Spinal cord (tissue), 10 donors: Measurements from ENCODE around the gene PIK3C2G. TPM values are rescaled to one million over a fixed set of nuclear protein-coding genes. Genes with fewer than 3 reads are reported as not detected.
A peak's percentile ranks its signal among the peaks of the same experiment; 100 is the strongest.

Experiments used
- DNase-seq, 6 donors: peaks; one replicate each; pipeline versions ENCODE4 v3.0.0 to v3.0.0-alpha.2; 2013 to 2015; ENCODE audit warnings: low spot score in 6 of 6, low read depth in 4 of 6
- H3K27ac ChIP-seq: one replicate; pipeline ENCODE4 v1.5.1; 2013; ENCODE audit warnings: low read depth, low read length, control low read depth
- H3K27me3 ChIP-seq: one replicate; pipeline ENCODE4 v1.6.1; 2013; ENCODE audit warnings: low read length; ENCODE audit not compliant: control insufficient read depth, insufficient read depth
- H3K36me3 ChIP-seq: one replicate; pipeline ENCODE4 v1.6.1; 2013; ENCODE audit warnings: low read length; ENCODE audit not compliant: control insufficient read depth, insufficient read depth
- H3K4me1 ChIP-seq: one replicate; pipeline ENCODE4 v1.6.1; 2013; ENCODE audit warnings: low read length; ENCODE audit not compliant: control insufficient read depth, insufficient read depth
- H3K4me3 ChIP-seq: one replicate; pipeline ENCODE4 v1.5.1; 2013; ENCODE audit warnings: low read depth, low read length, control low read depth
- H3K9me3 ChIP-seq: one replicate; pipeline ENCODE4 v1.6.1; 2013; ENCODE audit warnings: low read length; ENCODE audit not compliant: control insufficient read depth, insufficient read depth
- WGBS: methylation state at CpG from one replicate; pipeline ENCODE4 v1.1.5; 2013; ENCODE audit warnings: missing lambda C conversion rate; ENCODE audit not compliant: insufficient coverage; 5-methylcytosine and 5-hydroxymethylcytosine counted together
- polyA plus RNA-seq, 2 donors: library from polyadenylated mRNA; unstranded; fragments of 120-200 nt; gene quantifications; one replicate each; pipeline ENCODE4 v1.2.1, GENCODE V29; 2013; ENCODE audit not compliant: insufficient read length in 2 of 2
- total RNA-seq, 2 donors: library from RNA; depleted of rRNA in 1 of 2; stranded (reverse); fragments of 120-200 nt in 1 of 2; fragments of >200 nt in 1 of 2; gene quantifications; one replicate each; pipeline versions ENCODE4 v1.2.3 to v1.2.4, GENCODE V29; 2013 to 2014
- donor health status: healthy.

Gene PIK3C2G
- total and polyA plus RNA-seq, 4 donors, result 0.14 to 0.40 (median 0.19) TPM

- Histone ChIP-seq H3K4me1 (no peaks in the 10 kb centered on the region), H3K9me3 (no peaks in the 10 kb centered on the region), H3K4me3 (no peak overlapping the region), H3K27me3 (no peaks in the 10 kb centered on the region), H3K27ac (no peak overlapping the region), H3K36me3 (no peaks in the 10 kb centered on the region)
- peak in 1 of 6 donors; percentile 65 for DNase-seq
- WGBS, result 100% methylated on average over 1 of the region's 6 CpGs
These were observed 385.1 kb downstream of the PIK3C2G start for GRCh38 chr12:18646286-18646890.

DNA sequence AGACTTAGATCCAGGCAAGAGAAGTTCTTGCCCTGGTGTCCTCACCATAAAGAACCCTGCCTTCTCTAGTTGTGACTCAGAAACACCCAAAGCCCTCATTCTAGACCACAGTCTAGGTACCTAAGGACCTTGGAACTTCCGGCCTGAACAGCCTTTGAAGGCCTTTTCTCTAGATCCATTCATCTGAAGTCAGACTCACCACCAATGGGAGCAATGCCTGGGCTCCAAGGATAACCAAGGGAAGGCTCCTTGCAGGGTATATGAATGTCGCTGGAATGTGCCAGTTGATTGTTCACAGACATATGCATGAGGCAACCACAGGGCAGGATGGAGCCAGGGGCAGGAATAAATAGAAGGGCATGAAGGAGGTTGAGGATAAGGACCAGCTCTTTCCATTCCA lies 390.2 kb downstream of the PIK3C2G start:
- no peaks in the 10 kb centered on the region for H3K4me1 ChIP-seq
- H3K9me3 ChIP-seq, result no peaks in the 10 kb centered on the region
- no peaks in the 10 kb centered on the region for H3K27me3 ChIP-seq
- no peaks in the 10 kb centered on the region for H3K36me3 ChIP-seq
- WGBS, result 80% methylated on average over 1 of the region's 2 CpGs
- H3K27ac ChIP-seq, result no peak overlapping the region
- H3K4me3 ChIP-seq, result no peak overlapping the region
- DNase-seq, result no peak

DNA sequence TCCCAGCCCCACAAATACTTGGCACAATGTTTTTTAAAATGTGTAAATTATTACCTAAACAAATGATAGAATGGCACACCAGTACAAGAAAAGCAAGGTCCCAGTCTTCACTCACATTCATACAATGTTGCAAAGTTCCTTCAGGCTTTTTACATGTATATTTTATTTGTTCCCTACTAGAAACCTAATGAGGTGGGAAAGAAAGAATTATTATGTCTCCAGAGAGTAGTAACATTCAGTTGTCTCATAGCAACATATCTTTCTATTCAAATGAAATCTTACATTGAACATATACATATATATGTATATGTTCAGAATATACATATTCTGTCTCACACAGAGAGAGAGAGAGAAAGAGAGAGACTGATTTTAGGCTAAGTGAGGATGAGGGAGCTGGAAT lies 391.3 kb downstream of the PIK3C2G start:
- no peaks in the 10 kb centered on the region for H3K27me3 ChIP-seq
- no peak overlapping the region for H3K27ac ChIP-seq
- no peaks in the 10 kb centered on the region for H3K4me1 ChIP-seq
- no peaks in the 10 kb centered on the region for H3K9me3 ChIP-seq
- DNase-seq, result no peak
- H3K36me3 ChIP-seq, result no peaks in the 10 kb centered on the region
- no peak overlapping the region for H3K4me3 ChIP-seq

- WGBS, result no CpG with 5 or more reads among the region's 1 CpG
- Histone ChIP-seq H3K27ac (no peak overlapping the region), H3K4me1 (no peaks in the 10 kb centered on the region), H3K27me3 (no peaks in the 10 kb centered on the region), H3K9me3 (peaks cover 2% of the 10 kb centered on the region), H3K36me3 (no peaks in the 10 kb centered on the region), H3K4me3 (no peak overlapping the region)
- no peak for DNase-seq
These were observed 392.1 kb downstream of the PIK3C2G start for GRCh38 chr12:18653465-18653864.

GRCh38 chr12:18655351-18655750 lies 394.0 kb downstream of the PIK3C2G start:
- Histone ChIP-seq H3K36me3 (no peaks in the 10 kb centered on the region), H3K4me3 (no peak overlapping the region), H3K4me1 (no peaks in the 10 kb centered on the region), H3K9me3 (peaks cover 2% of the 10 kb centered on the region), H3K27me3 (no peaks in the 10 kb centered on the region), H3K27ac (no peak overlapping the region)
- DNase-seq, result no peak
- WGBS, result no CpG with 5 or more reads among the region's 4 CpGs

DNA sequence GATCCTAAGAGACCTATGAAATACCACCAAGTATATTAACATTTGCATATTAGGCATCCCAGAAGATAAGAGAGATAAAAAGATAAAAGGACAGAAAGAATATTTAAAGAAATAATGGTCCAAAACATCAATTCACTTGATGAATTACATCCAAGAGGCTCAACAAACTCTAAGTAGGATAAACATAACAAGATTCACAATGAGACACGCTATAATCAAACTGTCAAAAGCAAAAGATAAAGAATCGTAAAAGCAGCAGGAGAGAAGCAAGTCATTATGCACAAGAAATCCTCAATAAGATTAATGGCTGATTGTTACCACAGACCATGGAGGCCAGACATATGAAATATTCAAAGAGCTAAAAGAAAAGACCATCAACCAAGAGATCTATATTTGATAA lies 396.9 kb downstream of the PIK3C2G start:
- no peaks in the 10 kb centered on the region for H3K36me3 ChIP-seq
- H3K27ac ChIP-seq, result no peak overlapping the region
- H3K27me3 ChIP-seq, result no peaks in the 10 kb centered on the region
- H3K4me3 ChIP-seq, result no peak overlapping the region
- DNase-seq, result no peak
- H3K9me3 ChIP-seq, result peaks cover 2% of the 10 kb centered on the region
- WGBS, result no CpG with 5 or more reads among the region's 2 CpGs
- H3K4me1 ChIP-seq, result no peaks in the 10 kb centered on the region

DNA sequence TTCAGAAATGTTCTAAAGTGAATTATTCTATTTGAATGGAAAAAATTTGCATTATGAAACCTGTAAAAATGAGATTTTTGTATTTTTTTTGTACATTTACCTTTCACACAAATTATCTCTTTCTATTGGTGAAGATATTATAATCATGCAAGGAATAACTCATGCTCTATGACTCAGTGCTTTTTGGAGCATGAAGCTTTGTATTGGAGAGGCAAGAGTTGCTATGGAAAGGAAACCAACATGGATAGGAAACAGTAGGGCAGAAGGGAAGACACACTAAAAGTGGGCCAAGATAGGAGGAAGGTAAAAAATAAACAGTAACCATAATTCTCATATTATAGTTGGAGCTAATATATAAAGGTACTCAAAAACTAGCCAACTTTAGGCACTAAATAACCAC lies 397.5 kb downstream of the PIK3C2G start:
- H3K36me3 ChIP-seq, result no peaks in the 10 kb centered on the region
- peaks cover 2% of the 10 kb centered on the region for H3K9me3 ChIP-seq
- H3K27me3 ChIP-seq, result no peaks in the 10 kb centered on the region
- no peak overlapping the region for H3K4me3 ChIP-seq
- DNase-seq, result no peak
- no peaks in the 10 kb centered on the region for H3K4me1 ChIP-seq
- no peak overlapping the region for H3K27ac ChIP-seq

DNA sequence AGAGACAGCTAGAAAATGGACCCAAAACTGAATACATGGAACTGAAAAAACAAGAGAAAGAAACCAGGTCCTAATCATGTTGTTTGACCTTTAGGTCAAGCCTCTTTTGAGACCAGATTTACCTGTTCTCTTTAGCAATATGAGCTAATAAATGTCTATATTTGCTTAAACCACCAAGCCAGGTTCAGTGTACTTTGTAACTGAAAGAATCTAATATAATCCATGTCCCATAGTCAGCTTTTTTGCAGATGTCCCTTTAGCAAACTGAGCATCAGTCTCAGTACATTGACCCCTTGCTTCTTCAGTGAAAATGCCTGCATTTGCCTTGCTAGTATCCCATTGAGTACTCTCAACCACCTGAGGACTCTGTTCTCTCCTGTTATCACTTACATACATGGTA lies 414.8 kb downstream of the PIK3C2G start:
- no peaks in the 10 kb centered on the region for H3K9me3 ChIP-seq
- no peaks in the 10 kb centered on the region for H3K27me3 ChIP-seq
- H3K27ac ChIP-seq, result no peak overlapping the region
- H3K36me3 ChIP-seq, result no peaks in the 10 kb centered on the region
- H3K4me1 ChIP-seq, result no peaks in the 10 kb centered on the region
- H3K4me3 ChIP-seq, result no peak overlapping the region
- DNase-seq, result no peak

- H3K36me3 ChIP-seq, result no peaks in the 10 kb centered on the region
- H3K4me3 ChIP-seq, result no peak overlapping the region
- H3K27ac ChIP-seq, result no peak overlapping the region
- 54% methylated on average over 4 of the region's 5 CpGs for WGBS
- peak in 2 of 6 donors; percentile 2 to 10 for DNase-seq
- H3K4me1 ChIP-seq, result no peaks in the 10 kb centered on the region
- no peaks in the 10 kb centered on the region for H3K27me3 ChIP-seq
- no peaks in the 10 kb centered on the region for H3K9me3 ChIP-seq
These were observed 415.8 kb downstream of the PIK3C2G start for GRCh38 chr12:18676996-18677588.

DNA sequence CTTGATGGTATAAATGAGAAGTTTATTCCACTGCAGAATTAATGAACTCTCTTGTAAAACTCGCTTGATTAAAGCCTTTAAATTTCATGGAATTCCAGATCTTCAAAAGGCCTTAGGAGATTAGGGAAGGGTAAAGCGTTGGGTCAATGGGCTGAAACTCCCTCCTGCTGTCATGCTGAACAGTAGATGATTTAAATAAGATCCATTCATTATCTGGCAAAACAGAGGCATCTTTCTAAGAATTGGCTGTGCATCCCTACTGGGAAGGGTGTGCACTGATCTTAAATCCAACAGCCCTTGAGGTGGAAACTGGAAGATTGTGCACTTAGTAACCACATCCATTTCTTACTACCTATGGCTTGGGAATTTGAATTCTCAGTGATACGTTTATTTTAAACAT lies 420.5 kb downstream of the PIK3C2G start:
- Histone ChIP-seq H3K9me3 (no peaks in the 10 kb centered on the region), H3K4me1 (no peaks in the 10 kb centered on the region), H3K4me3 (no peak overlapping the region), H3K27me3 (no peaks in the 10 kb centered on the region), H3K36me3 (no peaks in the 10 kb centered on the region), H3K27ac (no peak overlapping the region)
- DNase-seq, result no peak
- no CpG with 5 or more reads among the region's 3 CpGs for WGBS
